SK-N-SH treated with all-trans-retinoic acid at 6 μM for 48 hours (cell line): ENCODE results near the gene PEPD.

Source experiments
- ARNTL ChIP-seq: fragments of 450-650 bp; formaldehyde crosslinking; IDR thresholded peaks from 2 replicates; pipeline ENCODE4 v1.5.0; 2020; ENCODE audit warnings: low read depth, mild to moderate bottlenecking, moderate library complexity, borderline replicate concordance
- BACH2 ChIP-seq: fragments of 250-450 bp; sonication (Bioruptor Pico); IDR thresholded peaks from 2 replicates; pipeline ENCODE4 v1.9.0; 2021; ENCODE audit warnings: mild to moderate bottlenecking, borderline replicate concordance
- GLIS3 ChIP-seq: fragments of 250-450 bp; sonication (Bioruptor Pico); IDR thresholded peaks from 2 replicates; pipeline ENCODE4 v1.5.0; 2020; ENCODE audit warnings: mild to moderate bottlenecking, moderate library complexity
- OSR1 ChIP-seq: fragments of 250-450 bp; sonication (Bioruptor Pico); IDR thresholded peaks from 2 replicates; pipeline ENCODE4 v1.8.0; 2022; ENCODE audit warnings: moderate library complexity, mild to moderate bottlenecking, inconsistent platforms
- PATZ1 ChIP-seq: fragments of 250-450 bp; sonication (Bioruptor Pico); IDR thresholded peaks from 2 replicates; pipeline ENCODE4 v1.8.0; 2020; ENCODE audit warnings: mild to moderate bottlenecking, moderate library complexity, borderline replicate concordance
- RARB ChIP-seq: fragments of 250-450 bp; sonication (Bioruptor Pico); IDR thresholded peaks from 2 replicates; pipeline ENCODE4 v1.8.0; 2021; ENCODE audit warnings: mild to moderate bottlenecking, moderate library complexity
- TSHZ2 ChIP-seq: fragments of 250-450 bp; sonication (Bioruptor Pico); IDR thresholded peaks from 2 replicates; pipeline ENCODE4 v1.5.0; 2020; ENCODE audit warnings: mild to moderate bottlenecking, moderate library complexity
- ZFP30 ChIP-seq: fragments of 450-650 bp; formaldehyde crosslinking; IDR thresholded peaks from 2 replicates; pipeline ENCODE4 v1.5.0; 2022; ENCODE audit warnings: mild to moderate bottlenecking, moderate library complexity

- TF ChIP-seq OSR1 (CRISPR knock-in tag) = no peak
- no peak for TF ChIP-seq BACH2 (CRISPR knock-in tag)
- TF ChIP-seq ARNTL = no peak
- TF ChIP-seq TSHZ2 (CRISPR knock-in tag) = no peak
- TF ChIP-seq PATZ1 (CRISPR knock-in tag) = no peak
- TF ChIP-seq GLIS3 (CRISPR knock-in tag) = no peak
- TF ChIP-seq ZFP30 = no peak
- no peak for TF ChIP-seq RARB (CRISPR knock-in tag)
These were observed 9.3 kb upstream of the PEPD start for GRCh38 chr19:33530842-33531241.
